Uterus (tissue), 2 donors: ENCODE results near the gene LTB4R2.

Experiments used
- CTCF ChIP-seq, 4 experiments: fragments of 200-600 bp in 2 of 4; fragments of 450-650 bp in 2 of 4; sonication (generic) in 2 of 4; IDR thresholded peaks; one replicate each; pipeline ENCODE4 v1.5.1; 2016 to 2019; ENCODE audit warnings: antibody characterized with exemption in 4 of 4, mild to moderate bottlenecking in 2 of 4, moderate library complexity in 1 of 4
- POLR2A ChIP-seq, 2 donors: fragments of 450-650 bp; IDR thresholded peaks; one replicate each; pipeline ENCODE4 v1.6.1; 2016; ENCODE audit warnings: antibody characterized with exemption in 2 of 2, mild to moderate bottlenecking in 1 of 2, moderate library complexity in 1 of 2

- no peak for TF ChIP-seq CTCF (IDR thresholded peaks at IDR 0.05)
- no peak for TF ChIP-seq POLR2A (IDR thresholded peaks at IDR 0.05)
Observed at GRCh38 chr14:24279301-24280186, 30.4 kb upstream of the LTB4R2 start.
